Lower lobe of right lung (tissue), 2 donors: ENCODE results near the gene RAE1. TPM values are rescaled to one million over a fixed set of nuclear protein-coding genes. Genes with fewer than 3 reads are reported as not detected.
A peak's percentile ranks its signal among the peaks of the same experiment; 100 is the strongest.

Source experiments
- ATAC-seq, 2 donors: fragments of 200-7000 bp; cut with Tn5 transposase; one replicate each; pipeline ENCODE4 v1.9.1; 2020 to 2022; ENCODE audit warnings: mild to moderate bottlenecking in 2 of 2, moderate library complexity in 2 of 2
- DNase-seq: peaks from one replicate; pipeline ENCODE4 v3.0.0-alpha.2; 2020
- H3K27ac ChIP-seq: fragments of 200-600 bp; one replicate; pipeline ENCODE4 v1.8.0; 2022
- H3K27me3 ChIP-seq: fragments of 200-600 bp; one replicate; pipeline ENCODE4 v1.8.0; 2022; ENCODE audit warnings: low read depth
- H3K36me3 ChIP-seq: fragments of 200-600 bp; one replicate; pipeline ENCODE4 v1.8.0; 2022; ENCODE audit warnings: mild to moderate bottlenecking
- H3K4me1 ChIP-seq: fragments of 200-600 bp; one replicate; pipeline ENCODE4 v1.8.0; 2022
- H3K4me3 ChIP-seq: fragments of 200-600 bp; one replicate; pipeline ENCODE4 v1.8.0; 2022; ENCODE audit warnings: mild to moderate bottlenecking
- H3K9me3 ChIP-seq: fragments of 200-600 bp; one replicate; pipeline ENCODE4 v1.8.0; 2022
- intact Hi-C: fragments of 100-400 bp; cut with DNase I; formaldehyde crosslinking; loops from one replicate; pipeline ENCODE4 v1.11.0; 2022
- total RNA-seq: library from RNA; stranded (reverse); fragmentation: NEBNext Ultra II Directional; extraction: Animal tissue kit (Norgen Biotek cat#: 25700); gene quantifications from one replicate; pipeline ENCODE4 v1.2.1, GENCODE V29; 2021
- TF ChIP-seq, protein P1 (sequence below): fragments of 200-600 bp; IDR thresholded peaks from one replicate; pipeline ENCODE4 v1.8.0; 2022; ENCODE audit warnings: antibody characterized with exemption, mild to moderate bottlenecking
- donor health status: DM: no; HTN: yes; CAD: no; lungs with severe emphysema.

RAE1 gene
- total RNA-seq, 1 donor from 2014 or later = 20.6 TPM

GRCh38 chr20:57326667-57327455 lies 24.2 kb upstream of the RAE1 start:
- H3K9me3 ChIP-seq = no peaks in the 10 kb centered on the region
- no peak overlapping the region for H3K27ac ChIP-seq
- TF ChIP-seq, protein P1, sequence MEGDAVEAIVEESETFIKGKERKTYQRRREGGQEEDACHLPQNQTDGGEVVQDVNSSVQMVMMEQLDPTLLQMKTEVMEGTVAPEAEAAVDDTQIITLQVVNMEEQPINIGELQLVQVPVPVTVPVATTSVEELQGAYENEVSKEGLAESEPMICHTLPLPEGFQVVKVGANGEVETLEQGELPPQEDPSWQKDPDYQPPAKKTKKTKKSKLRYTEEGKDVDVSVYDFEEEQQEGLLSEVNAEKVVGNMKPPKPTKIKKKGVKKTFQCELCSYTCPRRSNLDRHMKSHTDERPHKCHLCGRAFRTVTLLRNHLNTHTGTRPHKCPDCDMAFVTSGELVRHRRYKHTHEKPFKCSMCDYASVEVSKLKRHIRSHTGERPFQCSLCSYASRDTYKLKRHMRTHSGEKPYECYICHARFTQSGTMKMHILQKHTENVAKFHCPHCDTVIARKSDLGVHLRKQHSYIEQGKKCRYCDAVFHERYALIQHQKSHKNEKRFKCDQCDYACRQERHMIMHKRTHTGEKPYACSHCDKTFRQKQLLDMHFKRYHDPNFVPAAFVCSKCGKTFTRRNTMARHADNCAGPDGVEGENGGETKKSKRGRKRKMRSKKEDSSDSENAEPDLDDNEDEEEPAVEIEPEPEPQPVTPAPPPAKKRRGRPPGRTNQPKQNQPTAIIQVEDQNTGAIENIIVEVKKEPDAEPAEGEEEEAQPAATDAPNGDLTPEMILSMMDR = no peak
- intact Hi-C loops = no loop called here
- H3K4me3 ChIP-seq = no peak overlapping the region
- peaks cover 35% of the 10 kb centered on the region for H3K27me3 ChIP-seq
- no peaks in the 10 kb centered on the region for H3K36me3 ChIP-seq
- ATAC-seq (peak; percentile 65 to 77), DNase-seq (no peak)
- no peaks in the 10 kb centered on the region for H3K4me1 ChIP-seq

- Histone ChIP-seq H3K4me1 (no peaks in the 10 kb centered on the region), H3K36me3 (no peaks in the 10 kb centered on the region), H3K4me3 (no peak overlapping the region), H3K27ac (no peak overlapping the region), H3K9me3 (no peaks in the 10 kb centered on the region), H3K27me3 (peaks cover 32% of the 10 kb centered on the region)
- DNase-seq (no peak), ATAC-seq (no peak)
- intact Hi-C loops = no loop called here
- TF ChIP-seq, protein P1 = no peak
Measured at GRCh38 chr20:57327820-57328219, 23.2 kb upstream of the RAE1 start.

GRCh38 chr20:57329608-57330221 lies 21.3 kb upstream of the RAE1 start, which contains the start of gene SPO11:
TSS of gene SPO11 (plus strand) at chr20:57329803. CDS start at chr20:57329868, 65 bp downstream.
- peaks cover 42% of the 10 kb centered on the region for H3K27me3 ChIP-seq
- ATAC-seq = peak; percentile 18 to 56
- no peaks in the 10 kb centered on the region for H3K4me1 ChIP-seq

GRCh38 chr20:57330998-57331397 lies 20.1 kb upstream of the RAE1 start:
- intact Hi-C loops = no loop called here
- DNase-seq = no peak

More at GRCh38 chr20:57329608-57330221, 21.3 kb upstream of the RAE1 start, which contains the start of gene SPO11:
- Histone ChIP-seq H3K9me3 (no peaks in the 10 kb centered on the region), H3K4me3 (no peak within 1 kb of the TSS), H3K36me3 (no peaks in the 10 kb centered on the region), H3K27ac (no peak within 1 kb of the TSS)
- TF ChIP-seq, protein P1 = no peak
- no peak for DNase-seq
- intact Hi-C loops = no loop called here

More at GRCh38 chr20:57330998-57331397, 20.1 kb upstream of the RAE1 start:
- ATAC-seq = no peak
- Histone ChIP-seq H3K4me3 (no peak overlapping the region), H3K27me3 (peaks cover 42% of the 10 kb centered on the region), H3K36me3 (no peaks in the 10 kb centered on the region), H3K9me3 (no peaks in the 10 kb centered on the region), H3K27ac (no peak overlapping the region), H3K4me1 (no peaks in the 10 kb centered on the region)
- TF ChIP-seq, protein P1 = no peak
